ENCODE measurements around the gene SAMD4B. TPM values are rescaled to one million over a fixed set of nuclear protein-coding genes. Genes with fewer than 3 reads are reported as not detected.

SAMD4B gene
- total RNA-seq, 1 donor from 2014 or later = 123 TPM

DNA sequence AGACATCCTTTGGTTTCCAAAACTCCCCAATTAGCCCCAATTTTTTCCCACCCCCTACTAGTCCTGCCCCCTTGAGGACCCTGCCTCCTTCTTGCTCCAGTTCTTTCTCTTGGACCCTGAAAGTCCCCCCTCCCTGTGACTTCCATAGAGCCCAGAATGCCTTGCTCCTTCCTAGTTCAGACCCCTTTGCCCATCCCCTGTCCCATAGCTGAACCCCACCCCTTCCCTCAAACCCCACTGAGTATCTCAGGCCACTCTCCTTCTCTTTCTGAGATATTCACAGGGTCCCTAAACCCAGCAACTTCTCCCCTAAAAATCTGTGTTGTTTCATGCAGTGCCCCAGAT lies 20.4 kb upstream of the SAMD4B start:
- H3K36me3 ChIP-seq (ENCODE audit: control insufficient read depth, insufficient read depth, low read length) = no peaks in the 10 kb centered on the region

DNA sequence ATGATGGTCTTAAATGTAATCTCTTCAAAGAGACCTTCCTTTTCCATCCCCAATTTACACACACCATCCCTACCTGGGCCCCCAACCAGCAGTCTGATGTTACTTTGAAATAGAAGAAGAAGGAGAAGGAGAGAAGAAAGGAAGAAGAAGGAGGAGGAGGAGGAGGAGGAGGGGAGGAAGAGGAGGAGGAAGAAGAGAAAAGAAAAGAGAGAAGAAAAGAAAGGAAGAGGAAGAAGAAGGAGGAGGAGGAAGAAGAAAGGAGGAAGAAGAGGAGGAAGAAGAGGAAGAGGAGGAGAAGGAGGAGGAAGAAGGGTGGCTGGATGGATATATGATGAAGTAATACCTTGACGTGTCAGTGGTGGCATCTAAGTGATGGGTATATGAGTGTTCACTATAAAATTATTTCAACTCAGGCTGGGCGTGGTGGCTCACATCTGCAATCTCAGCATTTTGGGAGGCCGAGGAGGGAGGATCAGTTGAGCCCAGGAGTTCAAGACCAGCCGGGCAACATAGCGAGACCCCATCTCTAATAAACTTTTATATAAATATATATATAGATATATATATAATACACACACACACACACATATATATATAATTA lies 17.9 kb upstream of the SAMD4B start:
- DNase-seq (ENCODE audit: low read depth) = no peak
- TF ChIP-seq, protein P1, sequence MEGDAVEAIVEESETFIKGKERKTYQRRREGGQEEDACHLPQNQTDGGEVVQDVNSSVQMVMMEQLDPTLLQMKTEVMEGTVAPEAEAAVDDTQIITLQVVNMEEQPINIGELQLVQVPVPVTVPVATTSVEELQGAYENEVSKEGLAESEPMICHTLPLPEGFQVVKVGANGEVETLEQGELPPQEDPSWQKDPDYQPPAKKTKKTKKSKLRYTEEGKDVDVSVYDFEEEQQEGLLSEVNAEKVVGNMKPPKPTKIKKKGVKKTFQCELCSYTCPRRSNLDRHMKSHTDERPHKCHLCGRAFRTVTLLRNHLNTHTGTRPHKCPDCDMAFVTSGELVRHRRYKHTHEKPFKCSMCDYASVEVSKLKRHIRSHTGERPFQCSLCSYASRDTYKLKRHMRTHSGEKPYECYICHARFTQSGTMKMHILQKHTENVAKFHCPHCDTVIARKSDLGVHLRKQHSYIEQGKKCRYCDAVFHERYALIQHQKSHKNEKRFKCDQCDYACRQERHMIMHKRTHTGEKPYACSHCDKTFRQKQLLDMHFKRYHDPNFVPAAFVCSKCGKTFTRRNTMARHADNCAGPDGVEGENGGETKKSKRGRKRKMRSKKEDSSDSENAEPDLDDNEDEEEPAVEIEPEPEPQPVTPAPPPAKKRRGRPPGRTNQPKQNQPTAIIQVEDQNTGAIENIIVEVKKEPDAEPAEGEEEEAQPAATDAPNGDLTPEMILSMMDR (IDR thresholded peaks at IDR 0.05; ENCODE audit: insufficient read depth, low read length, poor library complexity, severe bottlenecking) = no peak
- peaks cover 9% of the 10 kb centered on the region for H3K27me3 ChIP-seq (ENCODE audit: control insufficient read depth, insufficient read depth, low read length)
- H3K4me3 ChIP-seq (ENCODE audit: low read depth, low read length) = no peak overlapping the region
- no peaks in the 10 kb centered on the region for H3K36me3 ChIP-seq (ENCODE audit: control insufficient read depth, insufficient read depth, low read length)

More for the DNA sequence above, 20.4 kb upstream of the SAMD4B start:
- Histone ChIP-seq H3K27me3 (ENCODE audit: control insufficient read depth, insufficient read depth, low read length) (peaks cover 9% of the 10 kb centered on the region), H3K4me3 (ENCODE audit: low read depth, low read length) (no peak overlapping the region)
- DNase-seq (ENCODE audit: low read depth) = no peak
- TF ChIP-seq, protein P1 (IDR thresholded peaks at IDR 0.05; ENCODE audit: insufficient read depth, low read length, poor library complexity, severe bottlenecking) = no peak

DNA sequence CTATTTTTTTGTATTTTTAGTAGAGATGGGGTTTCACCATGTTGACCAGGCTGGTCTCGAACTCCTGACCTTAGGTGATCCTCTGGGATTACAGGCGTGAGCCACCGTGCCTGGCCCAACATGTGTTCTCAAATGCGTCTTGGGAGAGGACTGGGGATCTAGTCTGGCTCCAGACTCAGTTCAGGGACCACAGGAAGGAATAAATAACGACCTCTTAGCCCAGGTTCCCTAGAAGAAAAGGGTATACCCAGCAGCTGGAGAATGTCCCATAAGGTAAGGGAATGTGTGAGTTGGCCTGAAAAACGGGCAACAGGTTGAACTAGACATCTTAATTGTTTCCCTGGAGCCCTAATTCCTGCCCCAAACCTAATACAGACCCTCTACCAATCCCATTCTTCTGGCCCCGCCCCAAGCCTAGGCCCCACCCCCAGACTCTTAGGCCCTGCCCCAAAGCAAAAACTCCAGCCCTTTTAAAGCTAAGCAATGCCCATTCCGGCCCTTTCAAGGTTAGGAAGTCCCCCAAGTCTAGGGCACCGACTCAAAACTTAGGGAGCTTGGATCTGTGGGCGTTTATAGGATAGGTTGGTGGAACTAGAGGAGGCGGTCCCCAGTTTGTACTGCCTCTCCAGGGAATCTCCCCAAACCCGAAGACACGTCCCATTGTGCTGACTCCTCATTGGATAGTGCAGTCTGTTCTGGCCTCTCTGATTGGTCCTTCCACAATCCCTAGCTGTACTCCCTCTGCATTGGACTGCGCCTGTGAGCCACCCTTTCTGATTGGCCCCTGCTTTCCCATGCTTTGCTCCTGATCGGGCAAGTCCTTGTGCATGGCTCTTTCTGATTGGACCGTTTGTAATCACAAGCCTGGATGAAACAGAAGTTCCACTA lies 16.2 kb upstream of the SAMD4B start:
- TF ChIP-seq, protein P1 (IDR thresholded peaks at IDR 0.05; ENCODE audit: insufficient read depth, low read length, poor library complexity, severe bottlenecking) = no peak
- no peak for DNase-seq (ENCODE audit: low read depth)
- Histone ChIP-seq H3K4me3 (ENCODE audit: low read depth, low read length) (no peak overlapping the region), H3K27me3 (ENCODE audit: control insufficient read depth, insufficient read depth, low read length) (peaks cover 4% of the 10 kb centered on the region), H3K36me3 (ENCODE audit: control insufficient read depth, insufficient read depth, low read length) (no peaks in the 10 kb centered on the region)

DNA sequence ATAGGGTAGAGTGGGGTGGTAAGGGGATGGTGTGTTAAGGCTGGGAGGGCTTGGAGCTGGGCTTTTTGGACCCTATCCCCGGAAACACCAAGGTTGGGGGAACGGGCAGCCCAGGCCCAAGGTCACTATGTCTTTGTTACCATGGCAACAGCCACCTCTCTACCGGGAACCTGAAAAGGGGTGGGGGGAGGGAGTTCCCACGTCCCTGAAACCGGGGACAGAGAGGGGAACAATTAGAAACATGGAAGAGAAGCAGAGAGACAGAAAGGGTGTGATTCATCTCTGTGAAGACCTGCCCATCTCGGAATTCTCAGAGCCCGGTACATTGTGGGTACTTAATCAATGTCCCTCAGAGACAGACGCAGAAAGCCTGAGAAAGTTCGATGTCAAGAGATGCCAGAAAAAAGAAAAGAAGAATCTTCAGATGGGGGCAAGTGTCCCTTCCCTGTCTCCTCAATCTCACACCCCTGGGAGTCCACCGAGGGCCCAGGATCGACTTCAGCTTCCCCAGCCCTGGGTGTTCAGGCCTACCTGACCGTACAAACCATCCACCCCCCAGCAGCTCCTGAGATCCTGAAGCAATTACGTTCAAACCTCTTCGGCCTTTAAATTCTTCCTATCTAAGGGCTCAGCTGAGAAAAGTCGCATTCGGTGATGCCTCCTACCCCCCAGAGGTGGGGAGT lies 14.7 kb upstream of the SAMD4B start:
- DNase-seq (ENCODE audit: low read depth) = no peak
- TF ChIP-seq, protein P1 (IDR thresholded peaks at IDR 0.05; ENCODE audit: insufficient read depth, low read length, poor library complexity, severe bottlenecking) = no peak

DNA sequence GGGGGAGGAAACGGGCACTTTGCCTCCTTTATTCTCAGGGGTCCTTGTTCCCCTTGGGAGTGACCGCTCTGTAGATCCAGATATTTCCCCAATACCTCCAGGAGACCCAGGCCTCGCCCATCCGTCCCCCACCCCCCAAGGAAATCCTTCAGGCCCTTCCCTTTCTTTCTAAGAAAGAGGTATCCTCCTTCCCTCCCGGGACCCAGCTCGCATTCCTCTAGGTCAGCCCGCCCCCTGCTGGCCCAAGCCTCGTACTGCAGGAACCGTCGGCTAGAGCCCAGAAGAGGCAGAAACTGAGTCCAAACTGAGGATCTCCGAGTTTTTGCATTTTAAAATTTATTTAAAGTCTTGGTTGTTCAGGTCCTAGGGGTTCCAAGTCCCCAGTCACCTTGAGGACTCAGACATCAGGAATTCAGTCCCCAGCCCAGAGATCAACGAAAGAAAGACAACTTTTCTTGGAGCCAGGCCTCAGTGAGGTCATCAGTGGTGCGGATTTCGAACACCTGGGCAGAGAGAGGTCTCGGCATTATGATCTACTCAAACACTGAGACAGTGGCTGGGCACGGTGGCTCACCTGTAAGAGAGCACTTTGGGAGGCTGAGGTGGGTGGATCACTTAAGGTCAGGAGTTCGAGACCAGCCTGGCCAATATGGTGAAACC lies 14.0 kb upstream of the SAMD4B start:
- TF ChIP-seq, protein P1 (IDR thresholded peaks at IDR 0.05; ENCODE audit: insufficient read depth, low read length, poor library complexity, severe bottlenecking) = peak; percentile 97
- Histone ChIP-seq H3K36me3 (ENCODE audit: control insufficient read depth, insufficient read depth, low read length) (no peaks in the 10 kb centered on the region), H3K27me3 (ENCODE audit: control insufficient read depth, insufficient read depth, low read length) (peaks cover 2% of the 10 kb centered on the region), H3K4me3 (ENCODE audit: low read depth, low read length) (no peak overlapping the region)
- no peak for DNase-seq (ENCODE audit: low read depth)

More for the DNA sequence above, 14.7 kb upstream of the SAMD4B start:
- H3K27me3 ChIP-seq (ENCODE audit: control insufficient read depth, insufficient read depth, low read length) = peaks cover 2% of the 10 kb centered on the region
- H3K36me3 ChIP-seq (ENCODE audit: control insufficient read depth, insufficient read depth, low read length) = no peaks in the 10 kb centered on the region
- H3K4me3 ChIP-seq (ENCODE audit: low read depth, low read length) = no peak overlapping the region

Measured in kidney epithelial cell (primary cell).